ENCODE results near the gene MNT.
A peak's percentile ranks its signal among the peaks of the same experiment; 100 is the strongest.
"Not testable (repeated sequence)": the region's sequence is repeated elsewhere in the genome, so short reads cannot be mapped to it uniquely, and the experiment has no call there.

MNT gene

DNA sequence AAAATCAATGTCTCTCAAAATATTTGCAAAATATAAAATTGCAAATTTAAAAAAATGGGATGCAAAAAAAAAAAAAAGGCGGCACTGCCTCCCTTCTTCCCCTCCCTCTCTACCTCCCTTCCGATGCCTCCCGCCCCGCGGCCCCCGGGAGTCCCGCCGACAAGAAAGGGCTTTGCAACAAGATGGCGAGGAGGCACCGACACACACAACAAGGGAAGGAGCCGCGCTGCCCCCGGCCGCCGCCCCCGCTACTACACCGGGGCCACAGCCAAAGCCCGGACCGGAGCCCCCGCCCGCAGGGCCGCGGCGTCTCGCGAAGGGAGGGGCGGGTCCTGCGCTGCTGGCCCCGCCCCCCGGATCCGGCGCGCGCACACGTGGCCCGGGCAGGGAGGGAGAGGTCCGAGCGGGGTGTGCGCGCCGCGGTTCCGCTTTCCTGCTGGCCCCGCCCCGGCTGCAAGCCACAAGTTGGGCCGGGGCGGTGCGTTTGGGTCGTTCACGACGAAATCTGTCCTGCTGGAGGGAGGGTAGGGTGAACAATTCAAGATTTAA, at the start of gene MNT:
TSS of gene MNT (minus strand) at position 184 of the 549 bp plus-strand sequence. CDS start 348 bp downstream, outside the sequence.
- peak; percentile 91 for DNase-seq

DNA sequence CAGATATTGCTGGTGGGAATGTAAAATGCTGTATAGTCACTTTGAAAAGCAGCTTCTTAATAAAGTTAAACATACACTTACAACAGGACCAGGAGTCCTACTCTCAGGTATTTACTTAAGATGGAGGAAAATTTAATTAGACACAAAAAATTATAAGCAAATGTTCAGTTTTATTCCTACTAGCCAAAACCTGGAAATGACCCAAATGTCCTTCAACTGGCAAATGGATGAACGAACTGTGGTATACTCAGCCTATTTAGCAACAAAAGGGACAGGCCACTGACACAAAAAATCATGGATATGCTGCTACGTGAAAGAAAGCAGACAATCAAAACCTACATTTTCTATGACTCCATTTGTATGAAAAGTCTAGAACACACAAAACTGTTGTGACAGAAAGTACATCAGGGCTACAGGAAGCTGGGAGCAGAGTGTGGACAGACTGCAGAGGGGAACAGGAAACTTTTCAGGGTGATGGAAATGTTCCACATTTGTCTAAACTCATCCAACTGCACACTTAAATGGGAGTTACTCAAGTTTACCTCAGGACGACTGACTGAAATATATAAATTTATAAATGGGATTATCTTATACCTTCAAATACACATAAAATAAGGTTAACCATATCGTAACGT, 49.3 kb upstream of the MNT start:
- DNase-seq = no peak

DNA sequence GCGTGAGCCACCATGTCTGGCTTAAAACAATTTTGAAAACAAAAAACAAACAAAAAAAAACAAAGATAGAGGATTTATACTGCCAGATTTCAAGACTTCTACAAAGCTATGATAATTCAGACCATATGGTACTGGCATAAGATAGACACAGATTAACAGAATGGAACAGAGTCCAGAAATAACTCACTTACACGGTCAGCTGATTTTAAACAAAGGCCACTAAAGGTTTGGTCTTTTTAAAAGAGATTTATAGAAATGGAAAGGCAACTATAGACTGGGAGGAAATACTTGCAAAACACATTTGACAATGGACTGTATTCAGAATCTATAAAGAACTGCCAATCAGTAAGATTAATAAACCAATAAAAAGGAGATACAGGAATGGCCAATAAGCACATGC, 48.6 kb upstream of the MNT start:
- DNase-seq = no peak

DNA sequence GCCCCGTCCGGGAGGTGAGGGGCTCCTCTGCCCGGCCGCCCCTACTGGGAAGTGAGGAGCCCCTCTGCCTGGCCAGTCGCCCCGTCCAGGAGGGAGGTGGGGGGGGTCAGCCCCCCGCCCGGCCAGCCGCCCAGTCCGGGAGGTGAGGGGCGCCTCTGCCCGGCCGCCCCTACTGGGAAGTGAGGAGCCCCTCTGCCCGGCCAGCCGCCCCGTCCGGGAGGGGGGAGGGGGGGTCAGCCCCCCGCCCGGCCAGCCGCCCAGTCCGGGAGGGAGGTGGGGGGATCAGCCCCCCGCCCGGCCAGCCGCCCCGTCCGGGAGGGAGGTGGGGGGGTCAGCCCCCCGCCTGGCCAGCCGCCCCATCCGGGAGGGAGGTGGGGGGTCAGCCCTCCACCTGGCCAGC, 46.6 kb upstream of the MNT start:
- not testable (repeated sequence) for DNase-seq

GRCh38 chr17:2445638-2446037, 44.8 kb upstream of the MNT start:
- DNase-seq = no peak

DNA sequence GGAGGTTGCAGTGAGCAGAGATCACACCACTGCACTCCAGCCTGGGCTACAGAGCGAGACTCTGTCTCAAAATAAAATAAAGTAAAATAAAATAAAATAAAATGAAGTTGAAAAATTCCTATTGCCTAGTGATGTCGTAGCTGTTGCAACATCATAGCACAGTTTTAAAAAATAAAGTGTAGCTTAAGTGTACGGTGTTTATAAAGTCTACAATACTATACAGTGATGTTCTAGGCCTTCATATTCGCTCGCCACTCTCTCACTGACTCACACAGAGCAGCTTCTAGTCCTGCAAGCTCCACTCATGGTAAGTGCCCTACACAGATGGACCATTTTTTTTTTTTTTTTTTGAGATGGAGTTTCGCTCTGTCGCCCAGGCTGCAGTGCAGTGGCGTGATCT, 43.5 kb upstream of the MNT start:
- DNase-seq = no peak

DNA sequence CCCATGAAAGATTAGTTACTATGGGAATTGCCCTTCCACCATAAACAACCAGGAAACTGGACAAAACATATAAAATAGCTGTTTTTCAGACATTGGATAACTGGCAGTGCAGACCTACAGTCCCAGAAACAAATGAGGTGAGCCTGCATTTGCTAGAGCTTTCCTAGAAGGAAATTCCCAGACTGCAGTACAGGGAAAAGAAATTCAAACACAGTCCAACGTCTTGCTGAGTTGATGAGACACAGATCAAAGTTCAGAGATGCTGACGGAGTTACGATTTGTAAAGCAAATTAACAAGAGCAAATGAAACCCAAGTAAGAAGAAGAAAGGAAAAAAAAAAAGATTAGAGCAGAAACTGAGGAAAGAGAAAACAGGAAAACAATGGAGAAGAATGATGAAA, 41.3 kb upstream of the MNT start:
- no peak for DNase-seq

GRCh38 chr17:2440930-2441329, 40.1 kb upstream of the MNT start:
- no peak for DNase-seq

DNA sequence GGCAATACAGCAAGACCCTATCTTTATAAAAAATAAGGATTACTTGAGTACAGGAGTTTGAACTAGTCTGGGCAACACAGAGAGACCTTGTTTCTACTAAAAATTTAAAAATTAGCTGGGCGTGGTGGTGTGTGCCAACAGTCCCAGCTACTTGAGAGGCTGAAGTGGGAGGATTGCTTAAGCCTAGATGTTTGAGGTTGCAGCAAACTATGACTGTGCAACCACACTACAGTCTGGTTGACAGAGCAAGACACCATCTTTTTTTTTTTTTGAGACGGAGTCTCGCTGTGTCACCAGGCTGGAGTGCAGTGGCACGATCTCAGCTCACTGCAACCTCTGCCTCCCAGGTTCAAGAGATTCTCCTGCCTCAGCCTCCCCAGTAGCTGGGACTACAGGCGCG, 39.1 kb upstream of the MNT start:
- DNase-seq = not testable (repeated sequence)

- DNase-seq = no peak
Observed at GRCh38 chr17:2438823-2439222, 38.0 kb upstream of the MNT start.

GRCh38 chr17:2436316-2436905, 35.6 kb upstream of the MNT start:
- no peak for DNase-seq

DNA sequence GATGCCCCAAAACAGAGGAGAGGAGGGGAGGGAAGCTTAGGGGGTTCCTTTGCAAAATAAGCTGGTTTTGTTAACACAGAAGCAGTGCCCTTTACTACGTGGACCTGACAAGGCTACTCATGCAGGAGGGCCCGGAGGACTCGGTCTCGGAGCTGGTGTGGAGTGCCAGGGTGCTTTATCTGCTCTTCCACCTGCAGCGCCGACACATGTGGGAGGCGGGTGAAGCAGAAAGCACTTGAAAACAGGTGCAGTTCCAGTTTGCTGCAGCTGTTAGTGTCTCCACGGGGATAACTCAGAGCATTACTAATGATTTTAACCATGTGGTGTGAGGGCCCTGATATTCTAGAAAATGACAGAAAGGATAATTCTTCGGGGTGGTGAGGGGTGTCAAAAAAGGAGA, 35.0 kb upstream of the MNT start:
- DNase-seq = no peak

- DNase-seq = no peak
Observed at GRCh38 chr17:2435181-2435741, 34.4 kb upstream of the MNT start.

- no peak for DNase-seq
Observed at GRCh38 chr17:2433696-2434095, 32.8 kb upstream of the MNT start.

DNA sequence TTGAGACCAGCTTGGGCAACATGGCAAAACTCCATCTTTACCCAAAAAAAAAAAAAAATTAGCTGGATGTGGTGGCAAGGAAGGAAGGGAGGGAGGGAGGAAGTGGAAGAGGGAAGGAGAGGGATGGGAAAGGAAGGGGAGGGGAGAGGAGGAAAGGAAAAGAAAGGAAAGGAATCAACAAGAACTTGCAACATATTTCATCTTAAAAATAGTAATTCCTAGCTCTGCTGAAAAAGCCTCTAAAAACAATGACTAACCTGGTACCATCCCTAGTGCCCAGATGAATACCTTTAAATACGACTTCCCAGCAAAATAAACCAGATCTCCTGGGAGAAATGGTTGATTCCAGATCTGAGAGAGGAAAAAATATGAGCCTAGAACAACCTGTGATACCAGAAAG, 27.1 kb upstream of the MNT start:
- DNase-seq = no peak

DNA sequence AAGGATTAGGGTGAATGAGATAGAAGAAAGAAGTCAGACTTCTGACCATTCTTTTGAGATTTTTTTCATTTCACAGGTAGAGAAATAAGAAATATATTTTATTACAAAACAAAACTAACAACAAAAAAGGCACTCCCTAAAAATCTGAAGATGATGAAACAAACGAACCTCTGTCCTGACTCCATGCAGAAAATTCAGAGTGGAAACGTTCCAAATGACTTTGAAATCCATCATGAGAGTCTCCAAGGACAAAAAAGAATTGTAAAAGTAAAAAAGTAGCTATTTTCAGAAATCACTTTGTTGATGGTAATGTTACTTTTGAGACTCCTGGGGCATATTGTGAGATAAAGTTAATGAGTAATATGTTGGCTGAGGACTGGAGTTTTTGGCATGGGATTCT, 26.4 kb upstream of the MNT start:
- no peak for DNase-seq

DNA sequence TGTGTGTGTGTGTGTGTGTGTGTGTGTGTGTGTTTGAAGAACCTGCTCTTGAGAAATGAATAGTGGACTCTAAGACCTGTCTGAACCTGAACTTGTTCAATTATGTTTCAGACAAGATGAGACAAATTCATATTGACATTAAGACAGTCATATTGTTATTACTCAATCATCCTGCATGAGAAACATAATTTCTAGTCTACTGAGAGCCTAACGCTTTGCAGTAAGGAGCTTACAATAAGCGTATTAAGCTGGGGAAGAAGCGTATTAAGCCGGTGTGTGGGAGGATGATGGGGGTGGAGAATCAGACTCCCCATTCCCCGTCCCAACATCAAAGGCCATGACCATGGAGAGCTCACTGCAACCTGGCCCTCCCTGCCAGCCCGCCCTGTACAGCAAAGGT, 22.4 kb upstream of the MNT start:
- DNase-seq = no peak

DNA sequence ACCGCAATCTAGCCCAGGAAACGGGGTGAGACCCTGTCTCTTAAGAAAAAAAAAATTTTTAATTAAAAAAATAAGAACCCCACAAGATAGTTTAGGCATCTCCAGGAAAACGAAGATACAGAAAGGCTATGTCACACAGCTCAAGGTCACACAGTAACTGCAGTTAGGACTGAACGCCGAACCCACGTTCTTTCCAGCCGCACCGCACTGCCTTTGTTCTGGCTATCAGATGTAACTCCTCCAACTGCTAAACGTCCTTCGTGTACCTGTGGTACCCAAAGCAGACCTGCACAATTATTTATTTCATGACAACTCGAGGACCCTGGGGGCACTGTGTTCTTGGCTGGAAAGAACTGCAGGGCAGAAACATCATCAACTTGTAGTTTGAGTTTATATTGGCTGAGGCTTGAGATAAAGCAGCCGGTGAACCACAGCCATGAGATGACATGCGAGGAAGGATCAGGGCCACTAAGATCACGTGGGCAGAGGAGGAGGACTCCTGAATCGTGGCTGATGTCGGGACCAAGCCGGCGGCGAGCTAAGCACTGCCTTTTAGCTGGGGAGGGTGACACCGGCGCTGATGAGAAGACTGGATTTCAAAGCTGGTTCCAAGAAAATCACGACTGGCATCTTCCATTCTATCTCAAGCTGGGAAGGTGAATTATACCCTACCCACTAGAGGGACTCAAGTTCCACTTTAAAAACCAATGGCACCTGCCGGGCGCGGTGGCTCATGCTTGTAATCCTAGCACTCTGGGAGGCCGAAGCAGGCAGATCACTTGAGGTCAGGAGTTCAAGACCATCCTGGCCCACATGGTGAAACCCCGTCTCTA, 20.7 kb upstream of the MNT start:
- DNase-seq = no peak

- no peak for DNase-seq
Observed at GRCh38 chr17:2420176-2420575, 19.3 kb upstream of the MNT start.

DNA sequence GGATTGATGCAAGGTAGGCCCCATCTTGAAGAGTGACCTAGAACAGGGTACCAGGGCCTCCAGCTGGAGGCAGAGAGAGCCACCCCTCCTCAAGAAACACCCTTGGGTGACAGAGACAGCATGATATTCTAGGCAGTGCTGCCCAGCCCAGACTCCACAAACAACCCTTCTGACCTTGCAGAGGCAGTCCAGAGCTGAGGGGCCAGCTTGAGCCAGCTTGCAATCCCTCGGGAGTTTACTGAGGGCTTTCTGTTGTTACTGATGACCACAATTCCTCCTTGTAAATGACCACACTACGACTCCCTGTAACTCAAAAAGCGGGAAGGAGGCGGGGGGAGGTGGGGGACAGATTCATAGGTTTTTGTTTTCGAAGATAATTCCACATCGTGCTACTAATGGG, 18.6 kb upstream of the MNT start:
- DNase-seq = no peak

DNA sequence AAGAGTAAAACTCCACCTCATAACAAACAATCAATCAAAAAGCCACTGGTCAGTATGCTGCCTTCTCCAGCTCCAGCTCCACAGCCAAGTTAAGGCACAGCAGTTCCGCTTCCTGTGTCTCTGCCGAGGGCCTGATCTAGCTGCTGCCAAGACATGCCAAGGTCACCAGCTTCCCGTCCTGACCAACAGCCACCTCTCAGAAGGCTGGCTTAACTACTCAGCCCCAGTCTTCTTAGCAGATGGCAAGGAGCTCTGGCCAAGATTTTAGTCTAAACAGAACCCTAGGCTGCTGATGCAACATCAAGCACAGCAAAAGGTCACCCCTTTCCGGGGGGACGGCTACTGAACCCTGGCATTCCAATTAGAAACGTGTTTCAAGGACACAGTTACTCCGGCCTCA, 17.7 kb upstream of the MNT start:
- no peak for DNase-seq

DNA sequence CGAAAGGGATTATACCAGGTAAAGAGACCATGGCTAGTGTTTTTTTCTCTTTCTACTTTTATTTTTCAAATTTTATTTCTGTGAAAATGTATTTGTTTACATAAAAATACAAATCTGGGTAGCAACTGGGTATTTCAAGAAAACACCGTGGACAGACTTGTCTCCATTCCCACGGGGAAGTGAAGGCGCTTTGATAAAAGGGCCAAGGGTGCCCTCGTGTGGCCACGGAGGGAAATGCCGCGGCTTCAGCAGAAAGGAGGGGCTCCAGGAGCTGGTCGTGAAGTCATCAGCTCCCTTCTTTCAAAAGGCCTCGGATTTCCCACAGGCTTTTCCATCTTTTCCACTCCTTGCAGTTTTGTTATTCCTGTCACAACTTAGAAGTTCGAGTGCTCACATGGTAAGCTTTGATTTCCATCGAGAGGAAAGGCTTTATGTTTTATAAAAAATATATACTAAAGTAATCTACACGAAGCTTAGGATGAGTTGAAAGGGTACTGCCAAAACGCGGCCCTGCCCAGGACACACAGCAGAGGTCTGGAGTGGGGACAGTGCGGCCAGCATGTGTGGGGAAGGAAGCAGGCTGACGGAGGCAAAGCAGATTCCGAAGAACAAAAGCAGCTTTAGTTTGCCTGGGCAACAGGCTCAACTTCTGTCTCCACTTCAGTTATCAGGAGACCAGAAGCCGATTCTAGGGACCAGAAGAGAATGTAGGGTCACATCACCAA, 15.3 kb upstream of the MNT start:
- peak; percentile 87 for DNase-seq

DNA sequence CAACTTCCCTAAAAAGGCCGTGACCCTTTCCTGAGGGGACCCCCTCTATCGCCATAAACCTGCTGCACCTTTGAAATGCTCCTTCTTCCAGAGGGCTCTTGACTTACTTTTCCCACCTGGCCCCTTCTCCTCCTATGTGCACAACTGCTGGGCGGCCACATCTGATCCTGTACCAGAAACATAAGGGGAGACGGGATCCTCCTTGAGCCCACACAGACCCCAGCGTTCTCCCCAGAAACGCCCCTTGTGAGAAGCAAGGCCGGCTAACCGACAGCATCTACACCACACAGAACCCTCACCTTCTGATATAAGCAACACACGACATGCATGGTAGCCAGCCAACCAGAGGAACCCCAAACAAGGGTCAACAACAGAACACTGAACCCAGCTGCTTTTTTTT, 14.2 kb upstream of the MNT start:
- no peak for DNase-seq

Measured in activated CD4-positive, alpha-beta T cell treated with anti-CD3 and anti-CD28 coated beads, Interleukin-2, amount 50 U/mL, for 1 hour (primary cell).